Measurements from ENCODE around the gene UBAP1.

DNA sequence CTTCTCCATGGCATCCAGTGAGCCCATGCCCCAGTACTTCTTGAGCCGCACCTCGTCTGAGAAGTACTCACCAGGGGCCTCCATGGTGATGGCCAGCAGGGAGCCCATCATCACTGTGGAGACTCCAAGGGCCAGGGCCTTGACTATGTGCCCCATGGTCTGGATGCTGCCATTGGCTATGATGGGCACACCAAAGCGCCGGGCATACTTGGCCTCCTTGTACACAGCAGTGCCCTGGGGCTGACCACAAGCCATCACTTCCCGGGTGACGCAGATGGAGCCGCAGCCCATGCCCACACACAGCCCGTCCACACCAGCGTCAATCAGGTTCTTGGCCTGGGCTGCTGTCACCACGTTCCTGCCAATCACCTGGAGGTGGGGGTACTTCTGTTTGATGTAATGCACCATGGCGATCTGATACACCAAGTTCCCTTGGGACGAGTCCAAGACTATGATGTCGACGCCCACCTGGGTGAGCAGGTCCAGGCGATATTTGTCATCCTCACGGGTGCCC, 45.4 kb upstream of the UBAP1 start:
- TF ChIP-seq BHLHE40 (IDR thresholded peaks at IDR 0.05; ENCODE audit: low read depth, low read length): no peak
- TF ChIP-seq, protein P1, sequence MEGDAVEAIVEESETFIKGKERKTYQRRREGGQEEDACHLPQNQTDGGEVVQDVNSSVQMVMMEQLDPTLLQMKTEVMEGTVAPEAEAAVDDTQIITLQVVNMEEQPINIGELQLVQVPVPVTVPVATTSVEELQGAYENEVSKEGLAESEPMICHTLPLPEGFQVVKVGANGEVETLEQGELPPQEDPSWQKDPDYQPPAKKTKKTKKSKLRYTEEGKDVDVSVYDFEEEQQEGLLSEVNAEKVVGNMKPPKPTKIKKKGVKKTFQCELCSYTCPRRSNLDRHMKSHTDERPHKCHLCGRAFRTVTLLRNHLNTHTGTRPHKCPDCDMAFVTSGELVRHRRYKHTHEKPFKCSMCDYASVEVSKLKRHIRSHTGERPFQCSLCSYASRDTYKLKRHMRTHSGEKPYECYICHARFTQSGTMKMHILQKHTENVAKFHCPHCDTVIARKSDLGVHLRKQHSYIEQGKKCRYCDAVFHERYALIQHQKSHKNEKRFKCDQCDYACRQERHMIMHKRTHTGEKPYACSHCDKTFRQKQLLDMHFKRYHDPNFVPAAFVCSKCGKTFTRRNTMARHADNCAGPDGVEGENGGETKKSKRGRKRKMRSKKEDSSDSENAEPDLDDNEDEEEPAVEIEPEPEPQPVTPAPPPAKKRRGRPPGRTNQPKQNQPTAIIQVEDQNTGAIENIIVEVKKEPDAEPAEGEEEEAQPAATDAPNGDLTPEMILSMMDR (conservative IDR thresholded peaks at IDR 0.05; ENCODE audit: low read depth, low read length): no peak
- no peak for TF ChIP-seq RCOR1 (IDR thresholded peaks at IDR 0.05; ENCODE audit: insufficient replicate concordance, low read length)
- TF ChIP-seq FOS (IDR thresholded peaks at IDR 0.05; ENCODE audit: low read depth, low read length): no peak
- TF ChIP-seq MXI1 (IDR thresholded peaks at IDR 0.05; ENCODE audit: borderline replicate concordance, low read depth, low read length): no peak
- no peak for TF ChIP-seq POLR2A (IDR thresholded peaks at IDR 0.05; ENCODE audit: low read depth, low read length)
- no peak for TF ChIP-seq RAD21 (IDR thresholded peaks at IDR 0.05; ENCODE audit: low read length)
- TF ChIP-seq, protein P2, sequence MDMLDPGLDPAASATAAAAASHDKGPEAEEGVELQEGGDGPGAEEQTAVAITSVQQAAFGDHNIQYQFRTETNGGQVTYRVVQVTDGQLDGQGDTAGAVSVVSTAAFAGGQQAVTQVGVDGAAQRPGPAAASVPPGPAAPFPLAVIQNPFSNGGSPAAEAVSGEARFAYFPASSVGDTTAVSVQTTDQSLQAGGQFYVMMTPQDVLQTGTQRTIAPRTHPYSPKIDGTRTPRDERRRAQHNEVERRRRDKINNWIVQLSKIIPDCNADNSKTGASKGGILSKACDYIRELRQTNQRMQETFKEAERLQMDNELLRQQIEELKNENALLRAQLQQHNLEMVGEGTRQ (IDR thresholded peaks at IDR 0.05; ENCODE audit: low read depth, low read length): no peak
- TF ChIP-seq, protein P3, sequence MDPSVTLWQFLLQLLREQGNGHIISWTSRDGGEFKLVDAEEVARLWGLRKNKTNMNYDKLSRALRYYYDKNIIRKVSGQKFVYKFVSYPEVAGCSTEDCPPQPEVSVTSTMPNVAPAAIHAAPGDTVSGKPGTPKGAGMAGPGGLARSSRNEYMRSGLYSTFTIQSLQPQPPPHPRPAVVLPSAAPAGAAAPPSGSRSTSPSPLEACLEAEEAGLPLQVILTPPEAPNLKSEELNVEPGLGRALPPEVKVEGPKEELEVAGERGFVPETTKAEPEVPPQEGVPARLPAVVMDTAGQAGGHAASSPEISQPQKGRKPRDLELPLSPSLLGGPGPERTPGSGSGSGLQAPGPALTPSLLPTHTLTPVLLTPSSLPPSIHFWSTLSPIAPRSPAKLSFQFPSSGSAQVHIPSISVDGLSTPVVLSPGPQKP (IDR thresholded peaks at IDR 0.05; ENCODE audit: borderline replicate concordance, low read depth, low read length): no peak
- TF ChIP-seq MAZ (IDR thresholded peaks at IDR 0.05; ENCODE audit: borderline replicate concordance, low read depth, low read length): no peak
- TF ChIP-seq CEBPB (IDR thresholded peaks at IDR 0.05; ENCODE audit: low read depth, low read length): no peak
- no peak for TF ChIP-seq RFX5 (IDR thresholded peaks at IDR 0.05; ENCODE audit: low read depth, low read length)
- no peak for TF ChIP-seq CHD1 (IDR thresholded peaks at IDR 0.05; ENCODE audit: low read depth, low read length)
- no peak for TF ChIP-seq NFE2L2 (IDR thresholded peaks at IDR 0.05; ENCODE audit: low read depth, low read length)

Measured in IMR-90 (cell line).